Ovary (tissue), 9 donors: ENCODE data around the gene APBB2. TPM values are rescaled to one million over a fixed set of nuclear protein-coding genes. Genes with fewer than 3 reads are reported as not detected.

Experiments
- DNase-seq, 5 donors: peaks; one replicate each; pipeline ENCODE4 v3.0.0-alpha.2; 2019 to 2020
- H3K27ac ChIP-seq, 2 donors: fragments of 200-600 bp; one replicate each; pipeline versions ENCODE4 v1.5.1 to v1.8.0; 2019 to 2022
- H3K27me3 ChIP-seq: fragments of 200-600 bp; one replicate; pipeline ENCODE4 v1.8.0; 2022
- H3K36me3 ChIP-seq: fragments of 200-600 bp; sonication (generic); one replicate; pipeline ENCODE4 v1.5.1; 2019
- H3K4me1 ChIP-seq: one replicate; pipeline ENCODE4 v1.8.1; 2013; ENCODE audit warnings: mild to moderate bottlenecking, moderate library complexity; ENCODE audit not compliant: insufficient read depth
- H3K4me3 ChIP-seq: fragments of 200-600 bp; sonication (generic); one replicate; pipeline ENCODE4 v1.5.1; 2017
- H3K9me3 ChIP-seq, 2 donors: fragments of 200-600 bp in 1 of 2; sonication (generic) in 1 of 2; one replicate each; pipeline versions ENCODE4 v1.5.1 to v1.8.1; 2013 to 2019; ENCODE audit warnings: mild to moderate bottlenecking in 1 of 2, moderate library complexity in 1 of 2
- CTCF ChIP-seq, 3 donors: fragments of 450-650 bp in 2 of 3; fragments of 200-600 bp in 1 of 3; IDR thresholded peaks; one replicate each; pipeline versions ENCODE4 v1.5.1 to v1.8.0; 2016 to 2022; ENCODE audit warnings: antibody characterized with exemption in 3 of 3, mild to moderate bottlenecking in 1 of 3
- EP300 ChIP-seq: sonication (generic); formaldehyde crosslinking; IDR thresholded peaks from one replicate; pipeline ENCODE4 v1.6.1; 2017; ENCODE audit warnings: antibody characterized with exemption
- POLR2A ChIP-seq: fragments of 450-650 bp; IDR thresholded peaks from one replicate; pipeline ENCODE4 v1.6.1; 2017; ENCODE audit warnings: antibody characterized with exemption, mild to moderate bottlenecking, moderate library complexity
- WGBS, 3 donors: extraction: QIAGEN DNeasy Blood & Tissue Kit in 1 of 3; methylation state at CpG; one replicate each; pipeline versions ENCODE4 v1.1.5 to v1.1.7; 2013 to 2017; 5-methylcytosine and 5-hydroxymethylcytosine counted together
- intact Hi-C, 4 donors: fragments of 100-400 bp; cut with DNase I; formaldehyde crosslinking; loops; one replicate each; pipeline versions ENCODE4 v1.11.0 to v1.15.1; 2022 to 2023
- polyA plus RNA-seq, 2 donors: library from polyadenylated mRNA; stranded (reverse); fragments of 200-250 nt in 1 of 2; fragments of 350-450 nt in 1 of 2; fragmentation: Illumina TruSeq in 1 of 2; extraction: RNeasy Lipid Tissue Mini Kit (QIAGEN cat#74804) in 1 of 2; gene quantifications; one replicate each; pipeline ENCODE4 v1.2.3, GENCODE V29; 2013 to 2014
- total RNA-seq, 7 donors: library from RNA; depleted of rRNA in 2 of 7; stranded (reverse); fragments of >200 nt in 2 of 7; fragmentation: NEBNext Ultra II Directional in 3 of 7; extraction: Animal tissue kit (Norgen Biotek cat#: 25700) in 3 of 7; gene quantifications; one replicate each; pipeline versions ENCODE4 v1.1.0 to v1.2.4, GENCODE V29; 2016 to 2023
- donor health status: DM: no; HTN: no; CAD: no; lungs with moderate emphysema.
- donor health status: DM: no; HTN: no; CAD: no.
- donor health status: Bipolar disorder and iron deficiency.
- donor health status: DM: yes; HTN: yes; CAD: no.
- donor health status: DM: no; HTN: no; CAD: no.
- donor health status: DM: yes; HTN: yes; CAD: no.

APBB2 gene
- total and polyA plus RNA-seq, 9 donors = 30.9 to 163 (median 80.1) TPM

DNA sequence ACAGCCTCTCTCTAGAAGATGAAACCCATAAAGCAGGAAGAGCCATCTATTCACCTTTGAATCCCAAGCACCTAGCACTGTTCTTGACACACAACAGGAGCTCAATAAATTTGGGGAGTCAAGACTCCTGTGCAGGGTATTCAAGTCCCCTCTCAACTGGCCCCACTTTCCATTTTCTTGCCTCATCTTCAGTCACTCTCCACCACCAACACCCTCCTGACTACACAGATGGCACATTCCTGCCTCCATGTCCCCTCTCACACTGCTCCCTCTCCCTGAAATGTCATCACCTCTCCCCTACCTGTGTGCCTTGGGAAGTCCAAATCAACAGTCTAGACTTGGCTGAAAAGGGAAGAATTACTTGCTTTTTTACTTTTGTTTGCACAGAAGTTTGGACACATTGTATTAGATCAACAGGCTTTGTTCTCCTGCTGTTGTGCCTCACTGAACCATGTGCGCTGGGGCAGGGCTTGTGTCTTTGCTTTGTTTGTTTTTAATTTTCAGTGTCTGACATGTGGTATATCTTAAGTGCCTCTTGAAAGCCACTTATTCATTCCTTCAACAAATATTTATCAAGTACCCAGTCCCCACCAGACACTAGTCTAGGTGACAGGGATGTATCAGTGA, 85.1 kb downstream of the APBB2 start:
- Histone ChIP-seq H3K4me1 (peaks cover 15% of the 10 kb centered on the region), H3K9me3 (no peaks in the 10 kb centered on the region), H3K27me3 (no peaks in the 10 kb centered on the region), H3K36me3 (no peaks in the 10 kb centered on the region), H3K4me3 (no peak overlapping the region), H3K27ac (no peak overlapping the region)
- intact Hi-C loops = loop anchor here in 1 of 4 donors (10.0 kb wide), 1 partner anchor 86 kb away; the partner anchor contains the start of gene APBB2
- no peak for DNase-seq
- TF ChIP-seq EP300 (no peak), CTCF (IDR thresholded peaks at IDR 0.05) (no peak), POLR2A (no peak)
- WGBS, 3 donors = 87 to 100% (median 97%) methylated on average over 1 of the region's 1 CpG

GRCh38 chr4:41125558-41126311, 88.6 kb downstream of the APBB2 start:
- Histone ChIP-seq H3K4me1 (peaks cover 17% of the 10 kb centered on the region), H3K27me3 (no peaks in the 10 kb centered on the region), H3K9me3 (no peaks in the 10 kb centered on the region), H3K36me3 (no peaks in the 10 kb centered on the region), H3K4me3 (no peak overlapping the region), H3K27ac (no peak overlapping the region)
- WGBS, 3 donors = 61 to 67% (median 67%) methylated on average over 7 of the region's 7 CpGs
- no peak for DNase-seq
- intact Hi-C loops = loop anchor here in 1 of 4 donors (10.0 kb wide), 1 partner anchor 89 kb away; the partner anchor contains the start of gene APBB2
- no peak for TF ChIP-seq CTCF (IDR thresholded peaks at IDR 0.05)
- no peak for TF ChIP-seq POLR2A
- no peak for TF ChIP-seq EP300

DNA sequence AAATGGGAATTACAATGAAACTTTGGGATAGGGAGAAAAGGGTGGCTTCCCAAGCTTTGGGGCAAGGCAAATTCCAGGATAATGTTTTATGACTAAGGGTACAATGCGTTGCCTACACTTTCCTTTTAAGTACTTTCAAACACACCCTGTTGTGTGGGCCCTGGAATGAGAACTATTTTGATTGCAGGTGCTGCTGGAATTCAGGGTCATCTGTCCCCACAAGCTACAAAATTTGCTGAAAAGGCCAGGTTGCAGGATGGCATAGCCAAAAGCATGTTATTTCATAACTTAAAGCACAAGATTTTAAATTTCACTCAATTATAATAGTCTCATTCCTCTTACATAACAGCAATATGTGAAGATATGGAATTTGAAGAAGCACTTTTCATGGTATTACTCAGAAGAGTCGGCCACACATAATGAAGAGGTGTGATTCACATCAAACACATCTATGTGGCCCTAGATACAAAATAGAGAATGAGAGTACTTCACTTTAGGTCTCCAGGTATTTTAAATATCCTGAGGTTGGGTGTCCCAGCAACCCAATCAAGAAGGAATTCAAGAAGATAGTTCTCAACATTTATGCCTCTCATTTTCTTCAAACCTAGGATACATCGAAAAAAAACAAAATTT, 89.3 kb downstream of the APBB2 start:
- TF ChIP-seq CTCF (IDR thresholded peaks at IDR 0.05) (no peak), POLR2A (no peak), EP300 (no peak)
- Histone ChIP-seq H3K9me3 (no peaks in the 10 kb centered on the region), H3K27me3 (no peaks in the 10 kb centered on the region), H3K4me1 (peaks cover 13% of the 10 kb centered on the region), H3K27ac (no peak overlapping the region), H3K4me3 (no peak overlapping the region), H3K36me3 (no peaks in the 10 kb centered on the region)
- 57 to 71% (median 70%) methylated on average over 3 of the region's 3 CpGs for WGBS, 3 donors
- no peak for DNase-seq
- intact Hi-C loops = loop anchor here in 1 of 4 donors (10.0 kb wide), 1 partner anchor 90 kb away; the partner anchor contains the start of gene APBB2

- no peaks in the 10 kb centered on the region for H3K9me3 ChIP-seq
- WGBS, 3 donors = 94 to 96% (median 96%) methylated on average over 7 of the region's 7 CpGs
- no peak for TF ChIP-seq CTCF (IDR thresholded peaks at IDR 0.05)
- no peak for DNase-seq
- intact Hi-C loops = loop anchor here in 1 of 4 donors (10.0 kb wide), 1 partner anchor 92 kb away; the partner anchor contains the start of gene APBB2
- H3K36me3 ChIP-seq = no peaks in the 10 kb centered on the region
- H3K27ac ChIP-seq = no peak overlapping the region
- peaks cover 14% of the 10 kb centered on the region for H3K4me1 ChIP-seq
- H3K27me3 ChIP-seq = no peaks in the 10 kb centered on the region
- no peak overlapping the region for H3K4me3 ChIP-seq
These were observed 91.6 kb downstream of the APBB2 start for GRCh38 chr4:41122775-41123174.
